Activated T-cell treated with anti-CD3 and anti-CD28 coated beads, Interleukin-2, amount 50 U/mL, for 72 hours (primary cell): ENCODE results near the gene THRA. TPM values are rescaled to one million over a fixed set of nuclear protein-coding genes. Genes with fewer than 3 reads are reported as not detected.
"Not testable (repeated sequence)": the region's sequence is repeated elsewhere in the genome, so short reads cannot be mapped to it uniquely, and the experiment has no call there.

Experiments used
- ATAC-seq, 2 donors: fragments of 150-1000 bp; cut with Tn5 transposase; replicated peaks in 1 of 2; 2 replicates each; pipeline ENCODE4 v1.10.0; 2021; ENCODE audit warnings: moderate library complexity in 2 of 2, mild to moderate bottlenecking in 1 of 2
- DNase-seq, 2 donors: peaks; one replicate each; pipeline ENCODE4 v3.0.0; 2021 to 2022; ENCODE audit warnings: mixed read lengths in 1 of 2
- H3K27ac Mint-ChIP-seq: one replicate; pipeline ENCODE4 v1.8.0; 2022; ENCODE audit warnings: mild to moderate bottlenecking, moderate library complexity, mixed read lengths
- H3K27me3 Mint-ChIP-seq: one replicate; pipeline ENCODE4 v1.8.0; 2022; ENCODE audit warnings: low read depth, mixed read lengths
- H3K36me3 Mint-ChIP-seq, 2 donors: one replicate each; pipeline ENCODE4 v1.8.0; 2022; ENCODE audit warnings: mixed read lengths in 2 of 2, mild to moderate bottlenecking in 1 of 2; ENCODE audit not compliant: insufficient read depth in 2 of 2
- H3K4me1 Mint-ChIP-seq: one replicate; pipeline ENCODE4 v1.8.0; 2022; ENCODE audit warnings: low read depth, mixed read lengths
- H3K4me3 Mint-ChIP-seq, 2 donors: one replicate each; pipeline ENCODE4 v1.8.0; 2022; ENCODE audit warnings: mild to moderate bottlenecking in 2 of 2, mixed read lengths in 2 of 2, moderate library complexity in 2 of 2
- H3K9me3 Mint-ChIP-seq, 2 donors: one replicate each; pipeline ENCODE4 v1.8.0; 2022; ENCODE audit warnings: mixed read lengths in 2 of 2
- total RNA-seq, 2 donors: library from RNA; stranded (reverse); gene quantifications; one replicate each; pipeline ENCODE4 v1.2.3, GENCODE V29; 2022

THRA gene
- total RNA-seq, 2 donors from 2014 or later = 12.2 to 14.7 TPM

DNA sequence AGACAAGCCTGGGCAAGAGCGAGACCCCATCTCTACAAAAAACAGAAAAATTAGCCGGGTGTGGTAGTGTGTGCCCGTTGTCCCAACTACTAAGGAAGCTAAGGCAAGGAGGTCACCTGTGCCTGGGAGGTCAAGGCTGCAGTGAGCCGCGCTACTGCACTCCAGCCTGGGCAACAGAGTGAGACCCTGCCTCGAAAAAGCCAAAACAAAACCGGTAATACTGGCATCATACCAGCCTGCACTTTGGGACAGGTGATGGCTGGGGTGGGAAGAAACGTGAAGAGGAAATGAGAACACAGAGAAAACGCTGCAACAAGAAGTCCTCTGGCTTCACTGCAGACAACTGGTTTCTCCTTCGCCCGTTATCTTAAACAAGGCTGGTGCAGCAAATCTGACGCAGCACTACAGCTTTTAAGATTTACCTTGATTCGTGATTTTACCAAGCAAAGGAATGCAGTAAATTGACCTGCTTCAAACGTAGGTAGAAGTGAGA is 76.8 kb downstream of the THRA start:
- peak; percentile 23 to 24 for DNase-seq
- Mint-ChIP-seq H3K36me3 (peaks cover 9 to 20% of the 10 kb centered on the region in 2 donors), H3K4me3 (peak overlapping the region; percentile 96 to 99), H3K27me3 (no peaks in the 10 kb centered on the region), H3K27ac (peak overlapping the region; percentile 99), H3K4me1 (peaks cover 53% of the 10 kb centered on the region), H3K9me3 (no peaks in the 10 kb centered on the region)
- ATAC-seq = peak in 1 of 2 donors; percentile 12

DNA sequence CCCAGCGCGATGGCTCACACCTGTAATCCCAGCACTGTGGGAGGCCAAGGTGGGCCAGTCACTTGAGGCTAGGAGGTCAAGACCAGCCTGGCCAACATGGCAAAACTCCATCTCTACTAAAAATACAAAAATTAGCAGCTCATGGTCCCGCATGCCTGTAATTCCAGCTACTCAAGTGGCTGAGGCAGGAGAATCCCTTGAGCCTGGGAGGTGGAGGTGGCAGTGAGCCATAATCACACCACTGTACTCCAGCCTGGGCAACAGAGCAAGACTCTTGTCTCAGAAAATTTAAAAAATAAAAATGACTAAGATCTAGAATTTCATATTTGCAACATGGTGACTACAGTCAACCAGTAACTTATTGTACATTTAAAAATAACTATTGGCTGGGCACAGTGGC is 80.4 kb downstream of the THRA start:
- peak overlapping the region; percentile 36 for H3K27ac Mint-ChIP-seq
- peak overlapping the region in 1 of 2 donors; percentile 44 for H3K4me3 Mint-ChIP-seq
- not testable (repeated sequence) for DNase-seq, H3K27me3 Mint-ChIP-seq, ATAC-seq, H3K9me3 Mint-ChIP-seq
- peaks cover 14 to 24% of the 10 kb centered on the region in 2 donors for H3K36me3 Mint-ChIP-seq
- peaks cover 52% of the 10 kb centered on the region for H3K4me1 Mint-ChIP-seq

Other genes with a start within 250 kb of the THRA start
- 10 to 100 TPM; 70.7 to 78.9 TPM for gene IKZF3, start 198.7 kb upstream of the THRA start, total RNA-seq
- under 1 TPM; 0.36 to 0.81 TPM for gene ZPBP2, start 194.8 kb upstream of the THRA start, total RNA-seq
- gene GSDMB, start 144.3 kb upstream of the THRA start, total RNA-seq = 10 to 100 TPM; 57.0 to 58.0 TPM
- gene ORMDL3, start 135.4 kb upstream of the THRA start, total RNA-seq = 100 to 1,000 TPM; 104 to 114 TPM
- not detected for gene LRRC3C, start 135.2 kb upstream of the THRA start, total RNA-seq
- 1 to 10 TPM; 2.1 to 4.6 TPM for gene GSDMA, start 100.0 kb upstream of the THRA start, total RNA-seq
- 100 to 1,000 TPM in 1 of 2 donors, 10 to 100 TPM in 1; 95.5 to 103 TPM for gene PSMD3, start 82.2 kb upstream of the THRA start, total RNA-seq
- not detected for gene CSF3, start 47.5 kb upstream of the THRA start, total RNA-seq
- 10 to 100 TPM; 82.6 to 97.0 TPM for gene MED24, start 8.6 kb upstream of the THRA start, total RNA-seq
- gene NR1D1, start 37.6 kb downstream of the THRA start, total RNA-seq = 1 to 10 TPM; 4.5 to 6.3 TPM
- 100 to 1,000 TPM; 115 to 121 TPM for gene MSL1, start 59.0 kb downstream of the THRA start, total RNA-seq
- gene CASC3, start 77.6 kb downstream of the THRA start, total RNA-seq = 100 to 1,000 TPM; 106 to 144 TPM
- gene RAPGEFL1, start 114.5 kb downstream of the THRA start, total RNA-seq = 1 to 10 TPM; 3.0 to 6.6 TPM
- 10 to 100 TPM; 31.5 to 35.5 TPM for gene WIPF2, start 156.3 kb downstream of the THRA start, total RNA-seq
- 10 to 100 TPM; 86.2 to 92.6 TPM for gene CDC6, start 224.9 kb downstream of the THRA start, total RNA-seq
- gene RARA, start 246.2 kb downstream of the THRA start, total RNA-seq = 10 to 100 TPM; 33.4 to 45.2 TPM